HG02763 (cell line): ENCODE results near the gene PCNX1.
A peak's percentile ranks its signal among the peaks of the same experiment; 100 is the strongest.

Source experiments
- ATAC-seq: cut with Tn5 transposase; IDR thresholded peaks from one replicate; pipeline ENCODE4 v1.9.1; 2021; ENCODE audit warnings: mild to moderate bottlenecking, moderate library complexity; ENCODE audit not compliant: unreplicated experiment

Gene PCNX1

DNA sequence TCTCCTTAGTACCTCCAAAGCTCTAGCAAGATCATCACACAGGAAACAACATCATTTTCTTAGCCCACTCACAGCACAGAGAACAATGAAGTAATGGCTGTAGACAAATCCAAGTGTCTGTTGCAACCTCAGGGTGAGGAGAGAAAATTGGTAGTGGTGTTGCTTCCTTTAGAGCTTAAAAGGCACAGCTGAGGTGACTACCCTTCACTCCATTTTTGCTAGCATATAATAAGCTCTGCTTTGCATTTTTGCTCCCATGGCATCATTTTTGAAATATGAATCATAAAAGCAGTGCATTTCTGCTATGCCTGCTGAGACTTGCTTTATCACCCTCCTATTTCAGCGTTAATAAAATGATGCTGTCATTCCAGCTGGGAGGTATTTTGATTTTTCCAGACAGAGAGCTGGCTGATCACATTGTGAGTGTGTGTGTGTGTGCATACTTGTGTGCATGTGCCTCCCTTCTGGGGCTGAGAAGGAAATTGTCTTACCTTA is 18.5 kb upstream of the PCNX1 start:
- ATAC-seq = no peak

DNA sequence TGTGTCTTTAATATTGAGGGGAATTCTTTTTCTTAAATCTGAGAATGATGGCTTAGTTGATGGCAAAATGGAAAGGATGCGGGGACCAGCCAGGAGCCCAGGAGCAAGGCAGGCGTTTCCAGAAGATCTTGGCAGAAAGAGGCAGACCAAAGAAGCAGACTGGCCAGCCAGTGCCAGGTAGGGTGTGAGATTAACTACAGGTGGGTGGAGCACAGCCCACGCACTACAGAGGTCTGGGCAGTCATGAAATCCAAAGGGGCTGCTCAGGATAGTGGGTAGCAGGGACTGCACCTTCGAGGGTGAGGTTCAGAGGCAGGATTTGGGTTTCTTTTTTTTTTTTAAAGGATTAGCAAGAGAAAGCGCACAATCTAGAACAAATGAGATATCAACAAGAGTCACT is 17.7 kb upstream of the PCNX1 start:
- no peak for ATAC-seq

DNA sequence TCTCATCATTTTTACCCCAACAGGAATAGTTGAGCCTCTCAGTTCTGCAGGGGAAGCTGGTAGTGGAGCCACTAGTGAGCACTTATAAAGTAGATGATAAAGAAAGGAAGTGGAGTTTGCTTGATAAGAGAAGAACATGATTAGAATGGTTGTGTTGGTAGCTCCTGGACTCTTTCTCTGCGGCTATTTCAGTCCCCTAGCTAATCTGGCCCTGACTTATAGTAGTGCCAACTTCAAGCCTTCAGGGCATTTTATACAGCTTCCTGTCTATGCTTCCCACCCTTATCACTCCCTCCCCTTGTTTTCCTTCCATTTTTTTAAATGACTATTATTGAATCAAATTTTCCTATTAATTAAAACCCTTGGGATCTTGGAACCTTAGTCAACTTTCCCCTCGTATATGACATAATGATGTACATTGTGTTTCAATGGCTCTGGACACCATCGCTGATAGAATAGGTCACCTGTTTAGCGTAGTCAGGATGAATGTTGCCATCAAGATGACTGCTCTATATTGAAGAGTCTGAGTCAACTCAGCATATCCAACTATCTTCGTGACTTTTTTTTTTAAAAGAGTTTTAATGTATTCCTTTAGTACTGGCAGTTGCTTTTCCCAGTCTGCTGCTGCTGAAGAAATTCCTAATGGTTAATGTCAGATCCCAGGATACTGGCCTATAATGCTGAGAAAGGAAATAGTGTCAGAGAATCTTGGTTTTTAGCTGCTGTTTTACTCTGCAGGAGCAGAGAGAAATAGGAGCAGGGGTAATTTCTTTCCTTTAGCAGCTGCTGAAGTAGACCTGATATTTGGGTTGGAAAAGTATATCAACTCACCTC is 16.2 kb upstream of the PCNX1 start:
- ATAC-seq = no peak

DNA sequence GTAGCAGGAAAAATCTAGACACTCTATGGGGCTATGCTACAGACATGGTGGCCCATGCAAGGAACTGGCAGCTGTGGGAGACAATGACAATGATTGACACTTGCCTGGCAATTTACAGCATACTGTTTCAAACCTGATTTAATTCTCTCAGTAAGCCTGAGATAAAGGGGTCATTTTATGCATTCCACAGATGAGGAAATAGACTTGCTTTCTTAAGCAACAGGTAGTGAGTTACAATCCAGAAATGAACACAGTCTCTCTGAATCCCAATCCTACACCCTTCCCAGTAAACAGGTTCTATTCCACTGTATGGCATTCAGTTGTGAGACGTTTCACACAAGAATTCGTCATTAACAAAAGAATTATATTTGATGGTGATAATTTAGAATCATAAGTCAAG is 15.5 kb upstream of the PCNX1 start:
- no peak for ATAC-seq

DNA sequence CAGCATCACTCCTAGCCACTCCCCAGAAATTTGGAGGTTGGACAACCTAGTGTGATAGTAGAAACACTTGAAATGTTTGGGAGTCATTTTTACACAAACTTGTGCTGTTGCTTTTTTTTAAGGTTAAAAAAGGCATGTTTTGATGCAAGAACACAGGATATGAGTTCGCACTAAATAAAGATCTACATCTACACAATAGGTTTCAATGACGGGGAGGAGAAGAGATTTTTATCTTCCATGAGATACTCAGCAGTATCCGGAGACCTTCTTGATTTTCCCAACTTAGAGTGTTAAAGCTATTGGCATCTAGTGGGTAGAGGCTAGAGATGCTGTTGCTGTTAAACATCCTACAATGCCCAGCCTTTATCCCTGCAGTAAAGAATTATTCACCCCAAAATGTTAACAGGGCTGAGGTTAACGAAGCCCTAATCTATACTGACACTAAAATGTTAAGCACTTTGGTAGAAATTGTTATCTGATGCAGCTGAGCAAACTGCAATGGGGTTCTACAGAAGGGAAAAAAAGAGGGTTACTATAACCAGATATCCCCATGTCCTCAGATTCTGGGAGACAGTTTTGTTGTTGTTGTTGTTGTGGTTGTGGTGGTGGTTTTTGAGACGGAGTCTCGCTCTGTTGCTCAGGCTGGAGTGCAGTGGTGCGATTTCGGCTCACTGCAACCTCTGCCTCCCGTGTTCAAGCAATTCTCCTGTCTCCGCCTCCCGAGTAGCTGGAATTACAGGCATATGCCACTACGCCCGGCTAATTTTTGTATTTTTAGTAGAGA is 14.0 kb upstream of the PCNX1 start:
- no peak for ATAC-seq

DNA sequence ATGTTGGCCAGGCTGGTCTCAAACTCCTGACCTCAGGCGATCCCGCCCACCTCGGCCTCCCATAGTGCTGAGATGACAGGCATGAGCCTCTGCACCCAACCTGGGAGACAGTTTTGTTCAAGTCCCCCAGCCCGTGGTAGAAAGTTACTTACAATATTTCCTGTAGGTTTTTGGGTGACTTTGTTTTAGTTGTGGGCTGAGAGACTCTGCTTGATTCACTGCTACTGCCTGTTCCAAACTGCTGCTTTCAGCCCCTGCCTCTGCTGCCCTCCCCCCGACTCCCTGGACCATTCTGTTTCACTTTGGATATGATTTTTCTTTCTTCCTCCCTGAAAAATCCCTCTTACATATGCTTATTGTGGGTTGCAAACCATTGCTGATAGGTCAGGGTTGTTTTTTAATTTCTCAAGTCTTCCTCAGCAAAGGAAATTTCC is 13.4 kb upstream of the PCNX1 start:
- ATAC-seq = no peak

DNA sequence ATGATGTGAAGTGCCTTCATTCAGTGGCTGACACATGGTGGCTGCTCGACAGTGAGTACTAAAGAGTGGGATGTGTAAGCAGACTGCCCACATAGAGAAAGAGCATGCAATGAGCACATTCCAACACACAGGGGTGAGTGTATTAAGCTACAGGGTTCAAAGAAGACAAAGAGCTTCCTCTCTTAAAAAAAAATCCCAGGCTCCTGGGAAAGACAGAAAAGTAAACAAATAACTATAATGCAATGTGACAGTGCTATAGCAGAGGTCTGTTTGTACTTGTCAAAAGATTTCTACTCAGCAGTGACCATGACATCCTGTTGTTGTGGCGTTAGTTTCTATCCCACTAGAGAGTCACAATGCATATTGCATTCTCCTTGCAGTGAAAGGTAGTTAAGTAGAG is 12.4 kb upstream of the PCNX1 start:
- ATAC-seq = no peak

DNA sequence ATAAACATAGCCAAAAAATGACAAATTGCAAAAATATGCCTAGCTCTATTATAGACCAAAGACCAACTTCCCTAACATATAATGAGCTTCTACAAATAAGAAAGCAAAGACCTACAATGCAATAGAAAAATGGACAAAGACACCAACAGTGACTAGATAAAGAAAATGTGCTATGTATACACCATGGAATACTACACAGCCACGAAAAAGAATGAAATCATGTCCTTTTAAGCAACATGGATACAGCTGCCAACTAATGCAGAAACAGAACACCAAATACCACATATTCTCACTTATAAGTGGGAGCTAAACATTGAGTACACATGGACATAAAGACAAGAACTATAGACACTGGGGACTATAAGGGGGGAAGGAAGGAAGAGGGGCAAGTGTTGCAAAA is 10.9 kb upstream of the PCNX1 start:
- no peak for ATAC-seq

DNA sequence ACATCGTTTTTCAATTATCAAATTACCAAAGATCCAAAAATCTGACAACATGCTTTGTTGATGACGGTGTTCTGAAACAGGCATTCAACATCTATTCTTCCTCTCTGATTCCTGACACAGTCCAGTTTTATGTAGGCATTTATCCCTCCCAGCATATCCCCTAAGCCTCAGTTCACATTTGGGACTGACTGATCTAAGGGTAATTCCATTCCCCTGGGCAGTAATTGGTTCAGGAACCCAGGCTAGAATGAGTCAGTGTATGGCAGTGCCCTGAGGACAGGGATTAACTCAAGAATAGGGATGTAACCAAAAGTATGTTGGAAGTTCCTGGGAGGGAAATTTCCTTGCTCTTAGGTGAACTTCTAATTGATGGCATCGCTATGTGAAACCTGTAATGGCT is 10.3 kb upstream of the PCNX1 start:
- ATAC-seq = no peak

DNA sequence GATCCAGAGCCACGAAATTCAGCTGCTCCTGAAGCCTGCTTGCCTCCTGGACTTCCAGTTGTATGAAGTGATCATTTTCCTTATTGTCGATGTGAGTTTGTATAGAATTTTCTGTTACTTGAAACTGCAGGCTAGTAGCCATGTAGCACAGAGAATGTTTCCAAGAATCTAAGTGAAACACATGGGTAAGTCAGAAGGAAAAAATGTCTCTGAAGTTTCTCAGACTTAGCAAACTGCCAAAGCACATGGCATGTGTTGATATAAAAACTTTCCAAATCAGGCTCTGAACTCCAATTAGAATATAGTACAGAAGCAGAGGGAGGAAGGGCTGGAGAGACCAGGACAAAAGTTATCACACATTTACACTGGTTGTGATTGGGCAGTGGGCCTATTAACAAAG is 9.8 kb upstream of the PCNX1 start:
- no peak for ATAC-seq

DNA sequence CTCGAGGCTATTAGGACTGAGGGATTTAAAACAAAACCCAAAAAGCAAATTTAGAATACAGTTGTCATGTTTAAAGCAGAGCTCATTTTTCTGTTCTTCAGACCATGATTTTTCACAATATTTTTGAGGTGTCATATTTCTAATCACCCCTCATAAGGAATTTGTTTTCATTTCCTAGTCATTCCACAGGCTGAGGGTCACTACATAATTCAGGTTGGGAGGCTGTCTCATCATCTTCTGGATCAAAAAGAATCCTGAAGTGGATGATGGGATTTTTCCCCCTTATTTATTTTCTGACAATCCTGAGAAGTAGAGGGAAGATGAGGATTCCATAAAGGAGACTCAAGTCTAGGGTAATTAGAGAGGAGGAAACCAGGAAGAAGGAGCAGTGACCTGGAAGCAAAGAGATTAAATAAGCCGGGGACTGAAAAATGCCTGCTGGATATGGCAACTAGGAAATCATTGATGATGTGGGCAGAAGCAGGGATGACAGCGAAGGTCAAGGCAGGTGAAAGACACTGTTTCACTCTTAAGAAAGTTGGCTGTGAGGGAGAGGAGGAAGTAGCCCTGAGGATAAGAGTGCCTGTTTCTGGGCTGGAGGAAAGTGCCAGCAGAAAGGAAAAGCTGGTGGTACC is 9.0 kb upstream of the PCNX1 start:
- ATAC-seq = no peak

DNA sequence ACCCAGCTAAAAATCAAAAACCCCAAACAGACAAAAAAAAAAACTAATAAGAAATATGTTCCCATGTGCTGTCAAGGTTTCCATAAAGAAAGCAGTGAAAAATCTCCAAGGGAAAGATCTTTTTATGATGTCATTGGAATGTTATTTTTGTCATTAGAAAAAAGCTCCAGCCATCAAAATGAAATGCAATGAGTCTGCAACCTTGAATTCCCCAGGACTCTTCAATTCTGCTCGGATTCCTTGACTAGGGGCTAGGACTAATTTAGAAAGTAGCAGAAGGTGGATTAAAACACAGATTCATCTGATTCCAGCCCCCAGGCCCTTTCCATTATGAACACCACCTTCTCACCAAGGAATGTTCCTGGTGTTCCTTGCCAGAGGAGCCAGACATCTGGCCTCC is 6.0 kb upstream of the PCNX1 start:
- ATAC-seq = no peak

DNA sequence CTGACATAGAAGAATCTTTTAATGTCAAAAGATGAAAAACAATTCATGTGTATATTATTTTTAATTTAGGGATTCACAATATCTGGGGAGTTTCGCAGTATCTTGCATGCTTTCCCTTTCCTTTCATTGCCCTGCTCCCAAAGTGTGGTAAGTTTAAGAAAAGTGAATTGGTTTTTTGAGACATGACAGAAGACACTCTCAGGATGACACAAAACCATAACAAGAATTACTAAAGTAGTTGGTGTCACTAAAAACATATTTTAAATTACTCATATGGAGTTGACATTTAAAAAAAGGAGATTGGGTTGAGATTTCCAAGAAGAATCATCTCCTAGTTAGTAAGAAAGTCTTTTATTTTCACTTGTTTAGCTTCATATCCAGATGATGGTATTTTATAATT is 5.1 kb upstream of the PCNX1 start:
- ATAC-seq = no peak

DNA sequence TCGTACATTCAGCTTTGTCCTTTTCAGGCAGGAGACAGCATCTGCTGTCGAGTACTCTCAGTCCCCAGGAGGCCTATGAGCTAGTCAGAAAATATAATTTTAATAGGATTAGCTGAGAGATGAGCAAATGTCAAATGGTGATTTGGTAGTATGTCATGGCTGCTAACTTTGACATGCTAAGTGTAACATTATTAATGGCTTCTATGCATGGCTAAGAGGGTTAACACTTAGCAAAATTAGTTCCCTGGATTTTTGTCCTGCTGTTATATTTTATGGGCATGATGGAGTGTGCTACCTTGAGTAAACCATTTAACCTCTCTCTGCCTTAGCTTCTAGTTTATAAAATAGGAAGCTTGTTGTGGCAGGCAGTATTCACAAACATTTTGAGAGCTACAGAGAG is 2.9 kb upstream of the PCNX1 start:
- no peak for ATAC-seq

DNA sequence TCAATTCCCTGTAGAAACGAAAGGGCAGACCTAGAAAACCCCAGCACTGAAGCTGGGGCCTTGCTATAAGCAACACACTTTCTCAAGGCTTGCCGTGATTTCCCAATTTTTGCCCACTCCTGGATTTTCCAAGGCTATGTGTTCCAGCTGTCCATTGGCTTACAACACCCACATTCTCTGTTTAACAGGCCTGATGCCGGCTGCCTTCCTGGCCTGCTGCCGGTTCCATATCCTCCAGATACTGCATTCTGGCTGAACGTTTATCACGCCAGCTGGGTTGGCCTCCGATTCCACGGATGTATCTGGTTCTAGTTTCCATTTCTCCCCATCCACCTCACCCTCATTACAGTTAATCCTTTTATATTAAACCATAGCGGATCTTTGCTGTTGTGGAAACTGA is 2.0 kb upstream of the PCNX1 start:
- no peak for ATAC-seq

DNA sequence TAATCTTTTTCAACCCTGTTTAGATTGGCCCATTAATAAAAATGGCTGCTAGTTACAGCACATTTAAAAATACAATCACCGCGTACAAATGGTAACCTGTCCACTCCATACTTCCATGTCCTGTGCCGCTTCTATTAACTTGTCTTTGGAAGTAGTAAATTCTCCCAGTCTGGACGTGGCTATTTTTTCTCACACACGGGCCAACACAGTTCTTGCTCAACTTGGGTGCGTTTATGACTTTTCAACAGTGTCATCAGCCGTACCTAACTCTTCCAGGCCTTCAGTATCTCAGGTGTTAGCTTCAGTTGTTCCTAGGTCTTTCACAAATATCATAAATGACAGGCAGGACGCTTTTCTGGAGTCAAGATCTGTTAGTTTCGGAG is 475 bp upstream of the PCNX1 start:
- no peak for ATAC-seq

DNA sequence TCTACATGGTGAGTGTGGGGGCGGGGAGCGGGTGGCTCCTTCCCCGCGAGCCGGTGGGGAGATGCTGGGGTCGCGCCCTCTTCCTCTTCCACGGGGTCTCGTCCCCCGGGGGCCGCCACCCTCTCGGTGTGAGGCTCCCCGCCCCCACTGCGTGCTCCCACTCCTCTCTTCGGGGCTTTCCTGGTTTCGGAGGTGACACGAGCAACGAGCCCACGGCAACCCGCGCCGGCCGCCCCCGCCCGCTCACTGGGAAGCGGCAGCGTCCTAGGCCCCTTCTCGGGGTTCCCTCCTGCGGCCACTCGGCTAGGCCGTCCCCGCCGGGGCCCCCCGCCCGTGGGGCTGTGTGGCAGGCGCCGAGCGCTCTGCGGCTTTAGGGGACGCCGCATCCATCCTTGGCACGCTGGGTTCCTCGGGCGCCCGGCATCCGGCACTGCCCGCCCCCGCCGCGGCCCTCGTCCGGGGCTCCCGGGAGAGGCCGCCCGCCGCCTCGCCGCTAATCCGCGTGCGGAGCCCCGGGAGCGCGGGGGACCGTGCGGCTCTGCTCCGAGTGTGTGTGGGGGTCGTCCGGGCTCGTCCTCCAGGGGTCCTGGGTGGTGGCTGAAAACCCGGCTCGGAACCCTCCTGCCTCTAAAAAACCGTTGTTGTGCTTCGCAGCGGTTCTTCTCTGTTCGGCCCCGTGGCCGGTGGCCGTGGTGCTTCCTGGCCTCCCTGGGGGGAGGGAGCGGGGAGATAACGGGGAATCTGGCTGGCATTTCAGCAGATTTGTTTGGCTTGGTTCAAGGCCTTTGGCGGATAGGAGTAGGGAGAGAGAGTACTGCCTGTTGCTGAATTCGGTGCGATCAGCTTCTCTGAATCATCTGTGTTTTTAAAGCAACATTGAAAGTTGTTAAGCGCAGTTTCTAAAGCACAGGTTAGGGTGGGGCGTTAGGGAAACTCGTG is 1.0 kb downstream of the PCNX1 start:
- peak; percentile 11 for ATAC-seq

DNA sequence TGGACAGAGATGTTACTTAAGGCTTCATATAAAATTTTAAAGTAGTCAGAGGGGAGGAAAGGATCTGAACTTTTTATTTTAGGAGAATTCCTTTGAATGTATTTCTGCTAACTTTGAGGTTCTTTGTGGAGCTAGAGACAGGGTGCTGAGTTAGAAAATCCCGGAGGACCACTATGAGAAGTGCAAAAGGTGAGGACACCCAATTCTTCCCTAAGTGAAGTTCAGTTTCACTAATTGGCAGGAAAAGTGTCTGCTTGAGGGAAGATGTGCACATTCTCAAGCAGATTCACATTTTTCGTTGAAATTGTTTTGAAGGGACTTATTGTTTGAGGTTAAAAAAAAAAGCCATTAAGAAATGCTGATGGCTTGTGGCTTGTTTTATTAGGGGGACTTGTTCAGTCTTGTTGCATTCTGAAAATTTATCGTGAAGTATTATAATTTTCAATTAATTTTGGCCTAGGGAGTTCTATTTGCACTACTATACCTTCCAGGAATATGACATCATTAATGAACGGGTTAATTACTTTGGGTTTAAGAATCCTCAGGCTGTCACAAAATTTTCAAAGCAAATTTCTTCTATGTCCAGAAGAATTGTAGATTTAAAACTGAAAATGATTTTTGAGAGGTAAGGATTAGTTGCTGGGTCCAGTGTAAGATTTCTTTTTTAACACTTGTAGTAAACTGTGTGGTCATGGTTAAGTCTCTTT is 1.8 kb downstream of the PCNX1 start:
- ATAC-seq = no peak

DNA sequence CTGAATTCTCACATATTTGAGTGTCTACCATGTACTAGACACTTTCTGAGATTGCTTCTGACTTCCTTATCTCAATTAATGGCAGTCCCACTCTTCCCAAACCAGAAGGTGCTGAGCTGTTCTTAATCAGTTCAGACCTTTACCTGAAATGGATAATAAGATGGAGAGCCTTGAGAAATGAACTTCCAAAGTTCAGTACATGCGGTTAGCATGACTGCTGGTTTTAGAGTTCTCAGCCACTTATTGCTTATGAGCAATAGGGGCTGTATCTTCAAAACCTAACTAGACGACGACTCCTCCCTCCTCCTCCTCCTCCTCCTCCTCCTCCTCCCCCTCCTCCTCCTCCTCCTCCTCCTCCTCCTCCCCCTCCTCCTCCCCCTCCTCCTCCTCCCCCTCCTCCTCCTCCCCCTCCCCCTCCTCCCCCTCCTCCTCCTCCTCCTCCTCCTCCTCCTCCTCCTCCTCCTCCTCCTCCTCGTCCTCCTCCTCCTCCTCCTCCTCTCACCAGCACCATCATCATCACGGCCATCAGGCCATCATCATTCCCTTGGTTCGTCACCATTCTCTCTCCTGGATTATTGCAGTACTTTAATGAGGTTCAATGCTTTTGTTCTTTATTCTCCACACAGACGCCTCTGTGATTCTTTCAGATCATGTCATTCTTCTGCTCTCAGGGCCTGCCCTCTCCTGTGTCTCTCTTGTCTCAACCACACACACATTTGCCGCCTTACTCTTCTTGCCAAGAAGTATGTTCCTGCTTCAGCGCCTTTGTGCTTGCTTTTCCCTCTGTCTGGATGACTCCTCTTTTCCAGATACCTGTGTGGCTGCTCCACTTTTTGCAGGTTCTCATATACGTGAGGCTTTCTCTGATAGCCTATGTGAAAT is 2.7 kb downstream of the PCNX1 start:
- ATAC-seq = no peak
